Central memory CD4-positive, alpha-beta T cell (primary cell): Measurements from ENCODE around the gene CEP85L.

Source experiments
- DNase-seq: peaks from one replicate; pipeline ENCODE4 v3.0.0; 2022

The CEP85L gene

DNA sequence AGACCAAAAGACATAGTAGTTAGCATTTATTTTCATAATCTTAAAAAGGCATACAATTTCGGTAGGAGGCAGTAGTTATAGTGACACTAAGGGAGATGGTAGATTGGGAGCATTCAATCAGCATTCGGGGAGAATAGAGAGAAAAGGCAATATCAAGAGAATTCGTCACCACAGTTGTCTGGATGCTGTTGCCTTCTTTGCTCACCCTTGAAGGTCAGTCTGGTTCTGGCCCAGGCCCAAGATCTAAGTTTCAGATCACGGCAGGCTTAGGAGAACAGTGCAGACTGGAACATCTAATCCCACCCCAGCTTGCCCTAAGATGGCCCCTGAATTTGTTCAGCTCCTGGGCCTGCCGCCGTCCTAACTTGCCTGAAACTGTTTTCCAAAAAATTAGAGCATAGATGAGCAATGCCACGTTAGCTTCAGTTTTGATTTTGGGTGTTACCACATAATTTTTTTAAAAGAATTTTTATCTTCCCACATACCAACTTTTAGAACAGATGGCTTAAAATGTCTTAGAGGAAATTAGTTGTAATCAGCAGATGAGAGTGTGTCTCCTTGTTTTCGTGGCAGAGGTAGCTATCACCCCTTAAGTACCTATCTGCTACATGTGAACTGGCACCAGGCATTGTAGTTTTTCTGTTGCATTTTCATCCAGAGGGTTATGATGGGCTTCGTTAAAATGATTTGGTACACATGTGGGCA is 8.3 kb upstream of the CEP85L start:
- no peak for DNase-seq

DNA sequence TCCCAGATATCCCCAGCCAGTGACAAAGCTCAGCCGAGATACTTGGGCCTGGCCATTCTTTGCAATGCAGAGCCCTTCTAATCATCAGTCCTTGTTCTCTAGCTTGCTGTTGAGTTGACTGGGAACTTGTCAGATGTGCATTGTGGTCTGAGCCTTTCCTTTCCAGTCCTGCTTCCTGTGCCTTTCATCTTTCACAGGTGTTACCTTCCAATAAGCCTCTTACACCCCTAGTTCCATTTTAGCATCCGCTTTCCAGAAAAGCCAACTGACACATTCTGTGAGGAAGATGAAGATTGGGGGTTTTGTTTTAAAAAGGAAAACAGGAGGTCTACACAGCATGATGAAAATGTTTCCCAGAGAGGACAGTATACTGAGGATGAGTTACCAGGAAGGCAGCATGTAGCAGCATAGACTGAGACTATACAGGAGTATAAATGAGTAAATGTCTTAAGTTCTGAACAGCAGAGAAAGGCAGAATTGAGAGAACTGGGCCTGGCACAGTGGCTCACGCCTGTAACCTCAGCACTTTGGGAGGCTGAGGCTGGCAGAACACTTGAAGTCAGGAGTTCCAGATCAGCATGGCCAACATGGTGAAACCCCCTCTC is 5.6 kb upstream of the CEP85L start:
- peak; percentile 61 for DNase-seq

GRCh38 chr6:118652051-118652615 is 742 bp upstream of the CEP85L start:
- DNase-seq = no peak

DNA sequence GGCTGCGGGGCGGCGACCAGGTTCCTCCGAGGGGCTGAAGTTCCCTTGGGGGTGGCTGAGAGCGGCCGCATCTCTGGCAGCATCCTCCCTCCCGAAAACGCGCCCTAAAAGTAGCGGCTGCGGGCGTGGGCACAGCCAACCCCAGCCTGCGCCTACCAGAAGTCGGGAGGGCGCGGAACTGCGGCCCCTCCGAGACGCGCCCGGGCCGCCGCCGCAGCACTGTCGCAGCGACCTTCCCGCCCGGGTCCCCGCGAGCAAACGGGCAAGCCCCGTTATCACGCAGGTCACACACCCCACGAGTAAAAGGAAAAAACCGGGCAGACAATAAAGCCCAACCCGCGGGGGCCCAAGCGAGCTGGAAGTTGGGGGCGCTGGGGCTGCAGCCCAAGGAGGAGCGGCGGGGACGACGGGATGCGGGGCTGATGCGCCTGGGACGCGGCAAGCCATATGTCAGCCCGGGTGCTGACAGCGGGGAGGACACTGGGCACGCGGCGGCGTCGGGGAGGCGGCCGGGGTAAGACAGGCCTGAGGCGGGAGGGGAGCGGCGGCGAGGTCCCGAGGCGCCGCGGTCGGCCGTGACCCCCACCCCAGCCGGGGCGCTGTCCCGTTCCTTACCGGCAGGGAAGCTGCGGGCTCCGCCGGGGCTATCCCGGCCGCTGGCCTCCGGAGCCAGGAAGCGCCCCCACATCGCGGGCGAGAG is 659 bp downstream of the CEP85L start:
- peak; percentile 45 for DNase-seq

DNA sequence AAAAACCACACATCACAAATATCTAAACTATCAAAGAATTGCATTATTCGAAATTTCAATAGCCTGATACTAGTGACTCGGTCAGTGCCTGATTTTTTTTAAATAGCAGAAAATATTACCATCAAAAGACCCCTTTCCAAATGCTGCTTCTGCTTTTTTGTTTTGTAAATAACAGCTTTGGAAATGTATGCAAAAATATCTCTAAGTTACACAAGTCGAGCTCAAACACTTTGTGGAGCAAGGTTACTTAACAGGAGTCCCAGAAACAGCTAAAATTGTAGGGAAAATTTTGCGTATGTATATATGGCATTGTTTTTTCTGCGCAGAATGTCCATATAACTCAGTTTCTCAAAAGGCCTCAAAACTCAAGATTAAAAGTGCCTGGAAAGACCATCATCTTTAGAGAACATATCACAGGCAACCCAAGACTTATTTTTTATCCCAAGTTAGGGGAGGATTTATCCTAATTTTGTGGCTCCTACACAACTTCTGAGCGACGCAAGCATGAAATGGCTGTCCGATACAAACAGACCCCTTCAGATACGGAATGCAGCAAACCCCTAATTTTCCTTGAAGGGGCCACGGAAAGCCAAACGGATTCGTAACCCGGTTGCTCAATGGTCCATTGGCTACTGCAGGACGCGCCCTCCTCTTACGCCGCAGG is 1.3 kb downstream of the CEP85L start:
- no peak for DNase-seq

DNA sequence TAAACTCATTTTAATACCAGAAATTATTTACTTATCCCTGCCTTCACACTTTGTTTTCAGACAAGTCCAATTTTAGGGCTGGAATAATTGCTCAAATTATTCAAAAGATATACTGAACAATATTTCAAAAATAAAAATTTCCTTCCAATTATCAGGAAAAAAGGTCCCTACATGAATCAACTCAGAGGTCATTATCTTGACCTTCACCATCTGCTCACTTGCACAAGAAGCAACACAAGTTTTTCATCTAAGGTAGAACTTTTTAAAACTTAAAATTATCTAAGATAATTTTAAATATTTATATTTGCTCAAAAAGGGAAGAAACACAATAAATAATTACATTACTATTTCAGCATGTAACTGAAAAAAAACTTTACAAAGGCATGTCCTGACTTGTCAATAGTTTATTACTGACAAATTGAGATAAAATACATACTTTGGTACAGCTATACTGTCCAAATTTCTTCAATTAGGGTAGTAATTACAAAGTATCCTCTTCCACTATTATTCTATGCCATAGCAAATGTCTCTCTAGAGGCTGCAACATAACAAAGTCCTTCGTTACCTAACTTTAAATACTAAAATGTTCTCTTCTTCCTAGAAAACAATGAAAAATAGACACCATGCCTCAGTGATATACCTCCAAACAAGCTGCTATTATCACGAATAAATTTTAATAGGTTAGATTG is 2.4 kb downstream of the CEP85L start:
- DNase-seq = no peak

DNA sequence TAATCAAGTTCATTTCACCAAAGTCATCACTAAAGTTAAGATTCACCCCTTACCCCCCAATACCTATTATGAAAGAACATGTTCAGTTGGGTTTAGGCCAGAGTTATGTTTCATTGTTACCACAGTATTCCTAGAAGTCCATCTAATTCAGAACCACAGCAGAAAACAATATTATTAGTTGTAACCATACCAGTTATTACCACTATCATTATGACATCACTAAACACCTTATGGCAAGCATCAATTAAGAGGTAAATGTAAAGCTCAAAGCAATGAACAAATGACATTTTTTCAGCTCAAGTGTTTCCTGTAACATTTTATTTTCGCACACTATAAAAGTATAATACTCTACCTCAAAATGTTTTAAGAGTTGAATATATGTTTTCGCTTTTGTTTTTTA is 4.4 kb downstream of the CEP85L start:
- DNase-seq = no peak

GRCh38 chr6:118645395-118645794 is 6.0 kb downstream of the CEP85L start:
- no peak for DNase-seq

- no peak for DNase-seq
Observed at GRCh38 chr6:118644007-118644406, 7.4 kb downstream of the CEP85L start.

- DNase-seq = no peak
Observed at GRCh38 chr6:118641042-118641441, 10.3 kb downstream of the CEP85L start.

- no peak for DNase-seq
Observed at GRCh38 chr6:118639054-118639964, 12.1 kb downstream of the CEP85L start.

DNA sequence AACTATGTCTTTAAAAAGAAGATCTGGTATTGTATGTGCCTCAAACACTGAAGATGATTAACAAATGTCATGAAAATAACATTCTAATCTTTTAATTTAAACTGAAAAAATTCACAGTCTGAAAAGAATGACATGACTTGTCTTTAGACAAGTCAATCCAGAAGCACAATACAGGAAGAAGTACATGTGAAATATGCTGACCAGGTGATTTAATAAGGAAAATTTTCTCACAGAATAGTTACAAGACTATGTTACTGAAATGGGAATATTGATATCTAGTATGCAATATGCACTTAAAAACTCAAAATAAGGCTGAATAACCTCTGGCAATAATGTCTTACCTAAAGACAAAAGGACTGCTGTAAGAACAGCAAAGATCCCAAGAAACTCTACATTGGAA is 13.1 kb downstream of the CEP85L start:
- DNase-seq = no peak

DNA sequence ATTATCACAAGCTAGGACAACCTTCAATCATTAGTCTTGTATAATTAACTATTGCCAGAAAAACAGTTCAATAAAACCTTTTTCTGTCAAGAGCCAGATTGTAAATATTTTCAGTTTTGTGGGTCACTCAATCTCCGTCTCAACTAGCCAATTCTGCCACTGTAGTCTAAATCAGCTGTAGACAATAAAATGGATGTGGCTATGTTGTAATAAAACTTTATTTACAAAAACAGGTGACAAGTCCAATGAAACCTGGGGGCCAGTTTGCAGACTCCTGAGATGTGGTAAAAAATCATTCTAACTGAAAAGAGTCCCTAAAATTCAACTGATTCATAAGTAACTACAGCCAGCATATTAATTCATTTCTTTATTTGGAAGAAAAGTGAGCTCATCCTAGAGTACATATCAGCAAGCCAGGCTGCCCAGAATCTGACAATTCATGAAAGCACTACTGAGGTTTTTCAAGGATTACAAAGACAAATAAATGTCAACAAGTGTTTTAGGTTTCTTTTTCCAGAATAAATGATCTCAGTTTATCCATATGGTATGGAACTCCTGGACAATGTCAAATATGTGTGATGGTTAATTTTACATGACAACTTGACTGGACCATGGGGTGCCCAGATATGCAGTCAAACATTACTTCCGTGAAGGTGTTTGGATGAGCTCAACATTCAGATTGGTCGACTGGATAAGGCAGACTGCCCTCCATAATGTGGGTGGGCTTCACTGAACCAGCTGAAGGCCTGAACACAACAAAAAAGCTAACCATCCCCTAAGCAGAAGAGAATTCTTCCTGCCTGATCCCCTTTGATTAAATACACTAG is 15.3 kb downstream of the CEP85L start:
- no peak for DNase-seq

- no peak for DNase-seq
Observed at GRCh38 chr6:118632359-118632758, 19.0 kb downstream of the CEP85L start.

GRCh38 chr6:118630923-118631322 is 20.5 kb downstream of the CEP85L start:
- no peak for DNase-seq

GRCh38 chr6:118630067-118630466 is 21.3 kb downstream of the CEP85L start:
- DNase-seq = no peak

GRCh38 chr6:118627724-118628123 is 23.7 kb downstream of the CEP85L start:
- DNase-seq = no peak

- no peak for DNase-seq
Observed at GRCh38 chr6:118625833-118626232, 25.6 kb downstream of the CEP85L start.

DNA sequence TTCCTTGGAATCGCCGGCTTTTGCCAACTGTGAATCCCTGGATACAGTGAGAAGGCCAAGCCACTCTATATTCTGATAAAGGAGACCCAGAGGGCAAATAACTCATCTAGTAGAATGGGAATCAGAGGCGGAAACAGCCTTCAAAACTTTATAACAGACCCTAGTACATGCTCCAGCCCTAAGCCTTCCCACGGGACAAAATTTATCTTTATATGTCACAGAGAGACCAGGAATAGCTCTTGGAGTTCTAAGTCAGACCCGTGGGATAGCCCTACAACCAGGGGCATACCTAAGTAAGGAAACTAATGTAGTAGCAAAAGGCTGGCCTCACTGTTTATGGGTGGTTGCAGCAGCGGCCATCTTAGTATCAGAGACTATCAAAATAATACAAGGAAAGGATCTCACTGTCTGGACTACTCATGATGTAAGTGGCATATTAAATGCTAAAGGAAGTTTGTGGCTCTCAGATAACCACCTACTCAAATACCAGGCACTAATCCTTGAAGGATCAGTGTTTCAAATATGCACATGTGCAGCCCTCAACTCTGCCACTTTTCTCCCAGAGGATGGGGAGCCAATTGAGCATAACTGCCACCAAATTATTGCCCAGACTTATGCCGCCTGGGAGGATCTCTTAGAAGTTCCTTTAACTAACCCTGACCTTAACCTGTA is 29.5 kb downstream of the CEP85L start:
- no peak for DNase-seq

- DNase-seq = no peak
Observed at GRCh38 chr6:118620202-118620601, 31.2 kb downstream of the CEP85L start.
